D721Med (cell line): ENCODE measurements around the gene KCNC2.

Source experiments
- DNase-seq: peaks from one replicate; pipeline ENCODE4 v3.0.0; 2011; ENCODE audit warnings: low spot score; ENCODE audit not compliant: insufficient read length
- FAIRE-seq: peaks from 2 replicates; lab custom pipeline; 2011; peaks lifted over from hg19 to GRCh38; lab: Jason Lieb, UNC
- CTCF ChIP-seq: IDR thresholded peaks from 2 replicates; pipeline ENCODE4 v1.5.1; 2012; ENCODE audit warnings: mild to moderate bottlenecking, control low read depth; ENCODE audit not compliant: insufficient read depth; ENCODE audit errors: missing control alignments

KCNC2 gene

GRCh38 chr12:75170640-75171185 is 38.9 kb downstream of the KCNC2 start:
- no peak for DNase-seq
- TF ChIP-seq CTCF: no peak
- FAIRE-seq: peak; percentile 35

GRCh38 chr12:75162845-75163244 is 46.8 kb downstream of the KCNC2 start:
- FAIRE-seq: no peak
- no peak for DNase-seq
- TF ChIP-seq CTCF: no peak

GRCh38 chr12:75161488-75161887 is 48.2 kb downstream of the KCNC2 start:
- no peak for TF ChIP-seq CTCF
- no peak for FAIRE-seq

GRCh38 chr12:75157385-75157784 is 52.3 kb downstream of the KCNC2 start:
- TF ChIP-seq CTCF: no peak
- no peak for FAIRE-seq
- no peak for DNase-seq

More at GRCh38 chr12:75161488-75161887, 48.2 kb downstream of the KCNC2 start:
- DNase-seq: no peak

- no peak for DNase-seq
- TF ChIP-seq CTCF: no peak
- FAIRE-seq: no peak
These were observed 53.7 kb downstream of the KCNC2 start for GRCh38 chr12:75155962-75156361.

- DNase-seq (no peak), FAIRE-seq (no peak)
- no peak for TF ChIP-seq CTCF
These were observed 55.3 kb downstream of the KCNC2 start for GRCh38 chr12:75154388-75154787.

- no peak for DNase-seq
- no peak for TF ChIP-seq CTCF
- no peak for FAIRE-seq
These were observed 70.4 kb downstream of the KCNC2 start for GRCh38 chr12:75139196-75139595.
